Astrocyte (in vitro differentiated cells and primary cell): ENCODE data around the gene SLC12A8. TPM values are rescaled to one million over a fixed set of nuclear protein-coding genes. Genes with fewer than 3 reads are reported as not detected.

Source experiments
- DNase-seq: peaks from one replicate; pipeline ENCODE4 v3.0.0-alpha.2; 2010; ENCODE audit warnings: low read depth
- FAIRE-seq: peaks from 2 replicates; lab custom pipeline; 2011; peaks lifted over from hg19 to GRCh38; lab: Jason Lieb, UNC
- H2AFZ ChIP-seq: 2 replicates; pipeline ENCODE4 v1.6.0; 2012; ENCODE audit warnings: low read depth, low read length, inconsistent platforms
- H3K27ac ChIP-seq: 2 replicates; pipeline ENCODE4 v1.5.1; 2011; ENCODE audit warnings: low read depth, low read length, inconsistent platforms
- H3K27me3 ChIP-seq: 2 replicates; pipeline ENCODE4 v1.6.0; 2011; ENCODE audit warnings: low read length, inconsistent platforms; ENCODE audit not compliant: insufficient read depth
- H3K36me3 ChIP-seq: 2 replicates; pipeline ENCODE4 v1.5.1; 2011; ENCODE audit warnings: low read length, inconsistent platforms; ENCODE audit not compliant: insufficient read depth
- H3K4me1 ChIP-seq: 2 replicates; pipeline ENCODE4 v1.5.1; 2011; ENCODE audit warnings: low read length, inconsistent platforms; ENCODE audit not compliant: insufficient read depth
- H3K4me2 ChIP-seq: 2 replicates; pipeline ENCODE4 v1.6.0; 2012; ENCODE audit warnings: low read length, inconsistent platforms
- H3K4me3 ChIP-seq: 2 replicates; pipeline ENCODE4 v1.5.1; 2011; ENCODE audit warnings: low read depth, mild to moderate bottlenecking, low read length, inconsistent platforms; ENCODE audit not compliant: insufficient read depth
- H3K79me2 ChIP-seq: 2 replicates; pipeline ENCODE4 v1.6.0; 2012; ENCODE audit warnings: mild to moderate bottlenecking, low read length, inconsistent platforms; ENCODE audit not compliant: insufficient read depth
- H3K9ac ChIP-seq: 2 replicates; pipeline ENCODE4 v1.6.0; 2012; ENCODE audit warnings: mild to moderate bottlenecking, low read length, inconsistent platforms
- H3K9me3 ChIP-seq: 2 replicates; pipeline ENCODE4 v1.5.1; 2012; ENCODE audit warnings: low read depth, mild to moderate bottlenecking, low read length, inconsistent platforms; ENCODE audit not compliant: insufficient read depth
- H4K20me1 ChIP-seq: 2 replicates; pipeline ENCODE4 v1.6.0; 2012; ENCODE audit warnings: low read length, inconsistent platforms; ENCODE audit not compliant: insufficient read depth
- H3K27ac Mint-ChIP-seq: one replicate; pipeline ENCODE4 v1.8.0; 2021; ENCODE audit warnings: mild to moderate bottlenecking, mixed read lengths; ENCODE audit not compliant: unreplicated experiment
- H3K27me3 Mint-ChIP-seq: one replicate; pipeline ENCODE4 v1.8.0; 2021; ENCODE audit warnings: low read depth, mixed read lengths; ENCODE audit not compliant: unreplicated experiment
- H3K36me3 Mint-ChIP-seq: one replicate; pipeline ENCODE4 v1.8.0; 2021; ENCODE audit warnings: low read depth, mixed read lengths; ENCODE audit not compliant: unreplicated experiment
- H3K4me1 Mint-ChIP-seq: one replicate; pipeline ENCODE4 v1.8.0; 2021; ENCODE audit warnings: low read depth, mixed read lengths; ENCODE audit not compliant: unreplicated experiment
- H3K4me3 Mint-ChIP-seq: one replicate; pipeline ENCODE4 v1.8.0; 2021; ENCODE audit warnings: mild to moderate bottlenecking, moderate library complexity, mixed read lengths; ENCODE audit not compliant: unreplicated experiment
- H3K9me3 Mint-ChIP-seq: one replicate; pipeline ENCODE4 v1.8.0; 2021; ENCODE audit warnings: mild to moderate bottlenecking, mixed read lengths; ENCODE audit not compliant: unreplicated experiment
- CTCF ChIP-seq: IDR thresholded peaks from 2 replicates; pipeline ENCODE4 v1.5.1; 2011; ENCODE audit warnings: low read depth, mild to moderate bottlenecking, inconsistent platforms, low read length, moderate library complexity; ENCODE audit not compliant: insufficient read depth
- EZH2 ChIP-seq: IDR thresholded peaks from 2 replicates; pipeline ENCODE4 v1.6.1; 2012; ENCODE audit warnings: mild to moderate bottlenecking, low read length, inconsistent platforms; ENCODE audit not compliant: insufficient read depth
- total RNA-seq: library from RNA; stranded (reverse); gene quantifications from 2 replicates; pipeline ENCODE4 v1.2.1, GENCODE V29; 2021

The SLC12A8 gene
- total RNA-seq, 1 donor from 2014 or later, result 4.2 TPM

- peaks cover 31% of the 10 kb centered on the region for H3K4me1 Mint-ChIP-seq
- Histone ChIP-seq H3K4me2 (peak overlapping the region; percentile 65), H3K4me3 (no peak overlapping the region), H3K9ac (peak overlapping the region; percentile 25), H3K4me1 (peaks cover 44% of the 10 kb centered on the region), H4K20me1 (no peaks in the 10 kb centered on the region), H3K79me2 (no peaks in the 10 kb centered on the region), H3K27me3 (no peaks in the 10 kb centered on the region), H3K9me3 (no peaks in the 10 kb centered on the region), H3K36me3 (no peaks in the 10 kb centered on the region), H3K27ac (peak overlapping the region; percentile 48), H2AFZ (no peak overlapping the region)
- peak overlapping the region; percentile 73 for H3K27ac Mint-ChIP-seq
- no peak overlapping the region for H3K4me3 Mint-ChIP-seq
- peaks cover 4% of the 10 kb centered on the region for H3K27me3 Mint-ChIP-seq
- DNase-seq, result no peak
- H3K36me3 Mint-ChIP-seq, result peaks cover 2% of the 10 kb centered on the region
- no peaks in the 10 kb centered on the region for H3K9me3 Mint-ChIP-seq
- no peak for FAIRE-seq
- TF ChIP-seq EZH2 (no peak), CTCF (no peak)
Measured at GRCh38 chr3:125110876-125111480, 101.6 kb downstream of the SLC12A8 start.

GRCh38 chr3:125110016-125110875 lies 102.3 kb downstream of the SLC12A8 start:
- peak overlapping the region; percentile 6 for H2AFZ ChIP-seq
- no peaks in the 10 kb centered on the region for H3K79me2 ChIP-seq
- TF ChIP-seq CTCF (no peak), EZH2 (no peak)
- H3K4me3 ChIP-seq, result no peak overlapping the region
- peak; percentile 99 for DNase-seq
- Mint-ChIP-seq H3K27ac (peak overlapping the region; percentile 73), H3K4me3 (peak overlapping the region; percentile 7), H3K9me3 (no peaks in the 10 kb centered on the region), H3K27me3 (peaks cover 1% of the 10 kb centered on the region), H3K36me3 (peaks cover 2% of the 10 kb centered on the region), H3K4me1 (peaks cover 27% of the 10 kb centered on the region)
- peak overlapping the region; percentile 61 for H3K27ac ChIP-seq
- no peaks in the 10 kb centered on the region for H3K9me3 ChIP-seq
- peak overlapping the region; percentile 65 for H3K4me2 ChIP-seq
- peak; percentile 92 for FAIRE-seq
- no peaks in the 10 kb centered on the region for H4K20me1 ChIP-seq
- H3K9ac ChIP-seq, result no peak overlapping the region
- H3K27me3 ChIP-seq, result no peaks in the 10 kb centered on the region
- H3K36me3 ChIP-seq, result no peaks in the 10 kb centered on the region
- peaks cover 41% of the 10 kb centered on the region for H3K4me1 ChIP-seq
